ENCODE data around the gene CHRDL2. TPM values are rescaled to one million over a fixed set of nuclear protein-coding genes. Genes with fewer than 3 reads are reported as not detected.
A peak's percentile ranks its signal among the peaks of the same experiment; 100 is the strongest.

CHRDL2 gene
- total RNA-seq, 1 experiment from 2014 or later, result not detected

- intact Hi-C loops (cut with micrococcal nuclease; ENCODE audit: unreplicated experiment), result no loop called here
- BruUV-seq (replicated peaks), result TSS peak; percentile 57
- no peaks in the 10 kb centered on the region for H3K9me3 Mint-ChIP-seq (ENCODE audit: low read depth, unreplicated experiment)
- no peaks in the 10 kb centered on the region for H3K27me3 Mint-ChIP-seq (ENCODE audit: unreplicated experiment)
- H3K4me1 Mint-ChIP-seq (ENCODE audit: low read depth, unreplicated experiment), result peaks cover 34% of the 10 kb centered on the region
- DNase-seq, result no peak
- CTCF ChIA-PET, result no interaction called here
- peak overlapping the region; percentile 89 for H3K4me3 Mint-ChIP-seq (ENCODE audit: low read depth, unreplicated experiment)
- TF ChIP-seq CTCF (IDR thresholded peaks at IDR 0.05; ENCODE audit: unreplicated experiment), result no peak
- peak overlapping the region; percentile 73 for H3K27ac Mint-ChIP-seq (ENCODE audit: unreplicated experiment)
- H3K36me3 Mint-ChIP-seq (ENCODE audit: insufficient read depth, unreplicated experiment), result peaks cover 22% of the 10 kb centered on the region
These were observed 18.7 kb upstream of the CHRDL2 start for GRCh38 chr11:74749965-74750296.

- DNase-seq, result peak; percentile 54
- BruUV-seq (replicated peaks), result no TSS peak
- Mint-ChIP-seq H3K4me1 (ENCODE audit: low read depth, unreplicated experiment) (peaks cover 31% of the 10 kb centered on the region), H3K4me3 (ENCODE audit: low read depth, unreplicated experiment) (peak overlapping the region; percentile 89), H3K27ac (ENCODE audit: unreplicated experiment) (peak overlapping the region; percentile 73), H3K9me3 (ENCODE audit: low read depth, unreplicated experiment) (no peaks in the 10 kb centered on the region), H3K36me3 (ENCODE audit: insufficient read depth, unreplicated experiment) (peaks cover 22% of the 10 kb centered on the region), H3K27me3 (ENCODE audit: unreplicated experiment) (no peaks in the 10 kb centered on the region)
- intact Hi-C loops (cut with micrococcal nuclease; ENCODE audit: unreplicated experiment), result no loop called here
- TF ChIP-seq CTCF (IDR thresholded peaks at IDR 0.05; ENCODE audit: unreplicated experiment), result no peak
- CTCF ChIA-PET, result interaction anchor here (0.6 kb wide), 3 partner anchors 68 to 964 kb away, joined by 4 to 9 read pairs (median 5); no protein-coding TSS in a partner anchor
These were observed 18.1 kb upstream of the CHRDL2 start for GRCh38 chr11:74749127-74749964.

- CTCF ChIA-PET, result interaction anchor here (0.6 to 1.0 kb wide), 3 partner anchors 9 to 137 kb away, joined by 3 to 5 read pairs (median 4); no protein-coding TSS in a partner anchor
- BruUV-seq (replicated peaks), result TSS peak; percentile 60
- intact Hi-C loops (cut with micrococcal nuclease; ENCODE audit: unreplicated experiment), result no loop called here
These were observed 17.2 kb upstream of the CHRDL2 start, which contains the start of gene RNF169 for GRCh38 chr11:74748211-74749126. TSS of gene RNF169 (plus strand) at chr11:74748849. CDS start at chr11:74748881, 32 bp downstream.

More at GRCh38 chr11:74748211-74749126, 17.2 kb upstream of the CHRDL2 start, which contains the start of gene RNF169:
- peak within 1 kb of the TSS; percentile 89 for H3K4me3 Mint-ChIP-seq (ENCODE audit: low read depth, unreplicated experiment)
- H3K27ac Mint-ChIP-seq (ENCODE audit: unreplicated experiment), result peak within 1 kb of the TSS; percentile 73
- peak; percentile 92 for DNase-seq
- H3K9me3 Mint-ChIP-seq (ENCODE audit: low read depth, unreplicated experiment), result no peaks in the 10 kb centered on the region
- TF ChIP-seq CTCF (IDR thresholded peaks at IDR 0.05; ENCODE audit: unreplicated experiment), result no peak
- peaks cover 2% of the 10 kb centered on the region for H3K27me3 Mint-ChIP-seq (ENCODE audit: unreplicated experiment)
- H3K36me3 Mint-ChIP-seq (ENCODE audit: insufficient read depth, unreplicated experiment), result peaks cover 22% of the 10 kb centered on the region
- H3K4me1 Mint-ChIP-seq (ENCODE audit: low read depth, unreplicated experiment), result peaks cover 27% of the 10 kb centered on the region
